A549 (cell line): Measurements from ENCODE around the gene CNTFR.

ENCODE experiments used
- CHD2 ChIP-seq: fragments of 150-350 bp; IDR thresholded peaks from 2 replicates; pipeline ENCODE4 v1.6.1; 2014; ENCODE audit warnings: low read length; ENCODE audit not compliant: partially characterized antibody
- MAFK ChIP-seq: fragments of 450-650 bp; IDR thresholded peaks from 2 replicates; pipeline ENCODE4 v1.6.1; 2014; ENCODE audit not compliant: partially characterized antibody
- MYC ChIP-seq: IDR thresholded peaks from 2 replicates; pipeline ENCODE4 v1.6.1; 2012; ENCODE audit warnings: mild to moderate bottlenecking, inconsistent platforms, low read length, improper control_type of control experiment, borderline replicate concordance
- NR3C1 ChIP-seq: fragments of >200 bp; sonication (Bioruptor Twin); formaldehyde crosslinking; IDR thresholded peaks from 3 replicates; pipeline ENCODE4 v1.6.1; 2017
- POLR2A ChIP-seq: IDR thresholded peaks from 2 replicates; pipeline ENCODE4 v1.6.1; 2012; ENCODE audit warnings: mild to moderate bottlenecking, low read length
- RAD21 ChIP-seq, 2 experiments: fragments of >200 bp in 1 of 2; sonication (Bioruptor Twin) in 1 of 2; formaldehyde crosslinking in 1 of 2; IDR thresholded peaks in 1 of 2; conservative IDR thresholded peaks in 1 of 2; 2 replicates in 1 of 2; 3 replicates in 1 of 2; pipeline ENCODE4 v1.6.1; 2012 to 2018; ENCODE audit warnings: inconsistent platforms in 1 of 2
- RFX5 ChIP-seq: fragments of 450-650 bp; IDR thresholded peaks from 2 replicates; pipeline ENCODE4 v1.7.1; 2014; ENCODE audit warnings: antibody characterized with exemption, mild to moderate bottlenecking, moderate library complexity
- SMC3 ChIP-seq: fragments of >200 bp; sonication (Bioruptor Twin); formaldehyde crosslinking; IDR thresholded peaks from 3 replicates; pipeline ENCODE4 v1.6.1; 2018; ENCODE audit warnings: inconsistent platforms
- TF ChIP-seq, protein P1 (sequence below): fragments of >200 bp; sonication (Bioruptor Twin); formaldehyde crosslinking; IDR thresholded peaks from 3 replicates; pipeline ENCODE4 v1.5.1; 2016
- TF ChIP-seq, protein P2 (sequence below): IDR thresholded peaks from 2 replicates; pipeline ENCODE4 v1.6.1; 2012
- TF ChIP-seq, protein P3 (sequence below): fragments of 150-350 bp; IDR thresholded peaks from 2 replicates; pipeline ENCODE4 v1.6.1; 2014; ENCODE audit warnings: low read depth, mild to moderate bottlenecking, low read length
- TF ChIP-seq, protein P4 (sequence below): fragments of 200-600 bp; sonication (generic); IDR thresholded peaks from 2 replicates; pipeline ENCODE4 v1.6.1; 2016; ENCODE audit warnings: antibody characterized with exemption, mild to moderate bottlenecking, moderate library complexity

DNA sequence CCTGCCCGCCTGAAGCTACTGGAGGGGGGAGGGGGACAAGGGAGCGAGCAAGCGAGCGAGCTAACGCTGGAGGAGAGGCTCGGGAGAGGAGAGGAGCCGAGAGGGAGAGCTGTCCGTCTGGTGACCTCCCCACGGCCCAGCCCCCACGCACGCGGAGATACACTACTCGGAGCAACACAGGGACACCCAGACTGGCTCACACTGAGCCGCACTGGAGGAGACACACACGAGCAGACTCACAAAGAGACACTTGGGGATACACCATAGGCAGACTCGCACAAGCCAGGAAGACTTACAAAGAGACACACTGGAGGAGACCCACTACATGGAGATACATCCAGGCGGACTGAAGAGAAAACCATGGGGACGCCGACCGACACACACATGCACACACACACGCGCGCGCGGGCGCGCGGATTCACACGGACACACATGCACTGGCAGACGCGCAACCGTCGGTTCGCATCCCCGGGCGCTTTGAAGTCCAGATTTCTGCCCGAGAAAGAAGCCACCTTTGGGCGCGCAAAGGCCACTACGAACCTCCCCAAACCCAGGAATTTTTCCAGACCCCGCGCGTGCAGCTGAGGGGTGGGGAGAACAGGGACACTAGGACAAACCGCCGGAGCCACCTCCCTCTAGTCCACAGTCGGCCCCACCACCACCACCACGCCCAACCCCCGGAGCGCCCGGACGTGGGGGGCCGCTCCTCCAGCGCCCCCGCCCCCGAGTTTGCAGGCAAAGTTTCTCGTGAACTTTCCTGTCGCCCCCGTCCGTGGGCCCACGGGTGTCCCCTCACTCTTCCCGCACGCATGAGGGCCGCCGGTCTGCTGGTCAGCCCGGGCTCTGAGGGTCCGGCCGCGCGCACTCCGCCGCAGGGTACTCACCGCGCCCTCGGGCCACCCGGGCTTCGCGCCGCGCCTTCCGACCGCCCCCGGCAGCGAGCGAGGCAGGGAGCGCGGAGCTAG is 571 bp downstream of the CNTFR start:
- TF ChIP-seq, protein P1, sequence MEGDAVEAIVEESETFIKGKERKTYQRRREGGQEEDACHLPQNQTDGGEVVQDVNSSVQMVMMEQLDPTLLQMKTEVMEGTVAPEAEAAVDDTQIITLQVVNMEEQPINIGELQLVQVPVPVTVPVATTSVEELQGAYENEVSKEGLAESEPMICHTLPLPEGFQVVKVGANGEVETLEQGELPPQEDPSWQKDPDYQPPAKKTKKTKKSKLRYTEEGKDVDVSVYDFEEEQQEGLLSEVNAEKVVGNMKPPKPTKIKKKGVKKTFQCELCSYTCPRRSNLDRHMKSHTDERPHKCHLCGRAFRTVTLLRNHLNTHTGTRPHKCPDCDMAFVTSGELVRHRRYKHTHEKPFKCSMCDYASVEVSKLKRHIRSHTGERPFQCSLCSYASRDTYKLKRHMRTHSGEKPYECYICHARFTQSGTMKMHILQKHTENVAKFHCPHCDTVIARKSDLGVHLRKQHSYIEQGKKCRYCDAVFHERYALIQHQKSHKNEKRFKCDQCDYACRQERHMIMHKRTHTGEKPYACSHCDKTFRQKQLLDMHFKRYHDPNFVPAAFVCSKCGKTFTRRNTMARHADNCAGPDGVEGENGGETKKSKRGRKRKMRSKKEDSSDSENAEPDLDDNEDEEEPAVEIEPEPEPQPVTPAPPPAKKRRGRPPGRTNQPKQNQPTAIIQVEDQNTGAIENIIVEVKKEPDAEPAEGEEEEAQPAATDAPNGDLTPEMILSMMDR = no peak
- TF ChIP-seq, protein P2, sequence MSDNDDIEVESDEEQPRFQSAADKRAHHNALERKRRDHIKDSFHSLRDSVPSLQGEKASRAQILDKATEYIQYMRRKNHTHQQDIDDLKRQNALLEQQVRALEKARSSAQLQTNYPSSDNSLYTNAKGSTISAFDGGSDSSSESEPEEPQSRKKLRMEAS = no peak
- TF ChIP-seq SMC3 (no peak), MAFK (no peak), POLR2A (no peak), RFX5 (no peak), MYC (no peak), RAD21 (conservative IDR thresholded peaks at IDR 0.05 in 1 of 2, IDR thresholded peaks at IDR 0.05 in 1 of 2) (no peak), CHD2 (no peak), NR3C1 (no peak)
- TF ChIP-seq, protein P3, sequence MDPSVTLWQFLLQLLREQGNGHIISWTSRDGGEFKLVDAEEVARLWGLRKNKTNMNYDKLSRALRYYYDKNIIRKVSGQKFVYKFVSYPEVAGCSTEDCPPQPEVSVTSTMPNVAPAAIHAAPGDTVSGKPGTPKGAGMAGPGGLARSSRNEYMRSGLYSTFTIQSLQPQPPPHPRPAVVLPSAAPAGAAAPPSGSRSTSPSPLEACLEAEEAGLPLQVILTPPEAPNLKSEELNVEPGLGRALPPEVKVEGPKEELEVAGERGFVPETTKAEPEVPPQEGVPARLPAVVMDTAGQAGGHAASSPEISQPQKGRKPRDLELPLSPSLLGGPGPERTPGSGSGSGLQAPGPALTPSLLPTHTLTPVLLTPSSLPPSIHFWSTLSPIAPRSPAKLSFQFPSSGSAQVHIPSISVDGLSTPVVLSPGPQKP = no peak
- TF ChIP-seq, protein P4, sequence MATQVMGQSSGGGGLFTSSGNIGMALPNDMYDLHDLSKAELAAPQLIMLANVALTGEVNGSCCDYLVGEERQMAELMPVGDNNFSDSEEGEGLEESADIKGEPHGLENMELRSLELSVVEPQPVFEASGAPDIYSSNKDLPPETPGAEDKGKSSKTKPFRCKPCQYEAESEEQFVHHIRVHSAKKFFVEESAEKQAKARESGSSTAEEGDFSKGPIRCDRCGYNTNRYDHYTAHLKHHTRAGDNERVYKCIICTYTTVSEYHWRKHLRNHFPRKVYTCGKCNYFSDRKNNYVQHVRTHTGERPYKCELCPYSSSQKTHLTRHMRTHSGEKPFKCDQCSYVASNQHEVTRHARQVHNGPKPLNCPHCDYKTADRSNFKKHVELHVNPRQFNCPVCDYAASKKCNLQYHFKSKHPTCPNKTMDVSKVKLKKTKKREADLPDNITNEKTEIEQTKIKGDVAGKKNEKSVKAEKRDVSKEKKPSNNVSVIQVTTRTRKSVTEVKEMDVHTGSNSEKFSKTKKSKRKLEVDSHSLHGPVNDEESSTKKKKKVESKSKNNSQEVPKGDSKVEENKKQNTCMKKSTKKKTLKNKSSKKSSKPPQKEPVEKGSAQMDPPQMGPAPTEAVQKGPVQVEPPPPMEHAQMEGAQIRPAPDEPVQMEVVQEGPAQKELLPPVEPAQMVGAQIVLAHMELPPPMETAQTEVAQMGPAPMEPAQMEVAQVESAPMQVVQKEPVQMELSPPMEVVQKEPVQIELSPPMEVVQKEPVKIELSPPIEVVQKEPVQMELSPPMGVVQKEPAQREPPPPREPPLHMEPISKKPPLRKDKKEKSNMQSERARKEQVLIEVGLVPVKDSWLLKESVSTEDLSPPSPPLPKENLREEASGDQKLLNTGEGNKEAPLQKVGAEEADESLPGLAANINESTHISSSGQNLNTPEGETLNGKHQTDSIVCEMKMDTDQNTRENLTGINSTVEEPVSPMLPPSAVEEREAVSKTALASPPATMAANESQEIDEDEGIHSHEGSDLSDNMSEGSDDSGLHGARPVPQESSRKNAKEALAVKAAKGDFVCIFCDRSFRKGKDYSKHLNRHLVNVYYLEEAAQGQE = no peak
